SK-N-SH (cell line): ENCODE data around the gene KIF3C. TPM values are rescaled to one million over a fixed set of nuclear protein-coding genes. Genes with fewer than 3 reads are reported as not detected.

ENCODE experiments used
- CTCF ChIA-PET: fragments of 300-600, 350-600 bp; formaldehyde crosslinking; extraction: SDS; loops from one replicate; lab custom pipeline; 2021; lab: Yijun Ruan, JAX
- POLR2A ChIA-PET: fragments of 350-600 bp; sonication (Branson Sonifier 250); formaldehyde crosslinking; extraction: SDS; loops from one replicate; lab custom pipeline; 2020; ENCODE audit warnings: antibody characterized with exemption, inconsistent platforms; lab: Yijun Ruan, JAX
- DNase-seq: peaks from one replicate; pipeline ENCODE4 v3.0.0; 2012
- H2AFZ ChIP-seq: fragments of 200-600 bp; sonication (generic); 2 replicates; pipeline ENCODE4 v1.8.1; 2016; ENCODE audit warnings: antibody characterized with exemption, mild to moderate bottlenecking, low read depth
- H3F3A ChIP-seq: fragments of 200-600 bp; sonication (generic); replicated peaks from 2 replicates; pipeline ENCODE3; 2016; ENCODE audit warnings: antibody characterized with exemption, mild to moderate bottlenecking; ENCODE audit not compliant: insufficient read depth
- H3K27ac ChIP-seq, 2 experiments: fragments of 200-500 bp in 1 of 2; fragments of 200-600 bp in 1 of 2; sonication (Bioruptor generic) in 1 of 2; sonication (generic), shearing (Covaris generic) in 1 of 2; 2 replicates each; pipeline versions ENCODE4 v1.5.1 to v1.6.1; 2014 to 2016; ENCODE audit warnings: low read depth in 2 of 2, inconsistent platforms in 1 of 2, low read length in 1 of 2, mild to moderate bottlenecking in 1 of 2, mixed read lengths in 1 of 2
- H3K27me3 ChIP-seq: fragments of 200-600 bp; sonication (generic), shearing (Covaris generic); 2 replicates; pipeline ENCODE4 v1.6.1; 2016; ENCODE audit warnings: mixed run types; ENCODE audit not compliant: insufficient read depth
- H3K36me3 ChIP-seq, 2 experiments: fragments of 200-500 bp in 1 of 2; fragments of 200-600 bp in 1 of 2; sonication (Bioruptor generic) in 1 of 2; sonication (generic) in 1 of 2; replicated peaks in 1 of 2; 2 replicates each; pipeline versions ENCODE3 to v1.5.1; 2014 to 2016; ENCODE audit warnings: low read length in 1 of 2, mild to moderate bottlenecking in 1 of 2; ENCODE audit not compliant: insufficient read depth in 2 of 2, control insufficient read depth in 1 of 2
- H3K4me1 ChIP-seq, 2 experiments: fragments of 200-500 bp in 1 of 2; fragments of 200-600 bp in 1 of 2; sonication (Bioruptor generic) in 1 of 2; sonication (generic), shearing (Covaris generic) in 1 of 2; 2 replicates each; pipeline versions ENCODE4 v1.5.1 to v1.6.1; 2014 to 2016; ENCODE audit warnings: low read depth in 1 of 2, low read length in 1 of 2, mixed run types in 1 of 2; ENCODE audit not compliant: insufficient read depth in 2 of 2, control insufficient read depth in 1 of 2
- H3K4me2 ChIP-seq: fragments of 200-600 bp; sonication (generic), shearing (Covaris generic); 2 replicates; pipeline ENCODE4 v1.6.1; 2017; ENCODE audit warnings: mixed run types
- H3K4me3 ChIP-seq, 2 experiments: fragments of 200-500 bp in 1 of 2; fragments of 200-600 bp in 1 of 2; sonication (Bioruptor generic) in 1 of 2; sonication (generic), shearing (Covaris generic) in 1 of 2; 2 replicates each; pipeline versions ENCODE4 v1.5.1 to v1.8.1; 2014 to 2016; ENCODE audit warnings: low read depth in 2 of 2, inconsistent platforms in 1 of 2, low read length in 1 of 2, mild to moderate bottlenecking in 1 of 2, mixed read lengths in 1 of 2, moderate library complexity in 1 of 2
- H3K79me2 ChIP-seq: fragments of 200-600 bp; sonication (generic); 2 replicates; pipeline ENCODE4 v1.8.1; 2017; ENCODE audit warnings: mild to moderate bottlenecking; ENCODE audit not compliant: insufficient read depth
- H3K9ac ChIP-seq: fragments of 200-600 bp; sonication (generic); 2 replicates; pipeline ENCODE4 v1.6.1; 2017; ENCODE audit warnings: mixed run types
- H3K9me2 ChIP-seq: fragments of 200-600 bp; sonication (generic); 2 replicates; pipeline ENCODE4 v1.6.1; 2017; ENCODE audit warnings: mixed run types
- H3K9me3 ChIP-seq: fragments of 200-600 bp; sonication (generic); 2 replicates; pipeline ENCODE4 v1.6.1; 2017; ENCODE audit warnings: mixed run types, mild to moderate bottlenecking, moderate library complexity
- H4K20me1 ChIP-seq: fragments of 200-600 bp; sonication (generic); 2 replicates; pipeline ENCODE4 v1.6.1; 2017; ENCODE audit warnings: mild to moderate bottlenecking, mixed run types; ENCODE audit not compliant: insufficient read depth
- EP300 ChIP-seq, 2 experiments: IDR thresholded peaks; 2 replicates each; pipeline versions ENCODE4 v1.4.0 to v1.6.1; 2012; ENCODE audit warnings: borderline replicate concordance in 1 of 2, low read depth in 1 of 2, low read length in 1 of 2
- FOSL2 ChIP-seq: IDR thresholded peaks from 2 replicates; pipeline ENCODE4 v1.4.0; 2012; ENCODE audit warnings: low read depth, mild to moderate bottlenecking, moderate library complexity, borderline replicate concordance
- FOXJ3 ChIP-seq: sonication (generic); formaldehyde crosslinking; IDR thresholded peaks from 2 replicates; pipeline ENCODE4 v1.5.1; 2020; ENCODE audit warnings: mild to moderate bottlenecking, missing genetic modification reagents
- FOXM1 ChIP-seq: IDR thresholded peaks from 2 replicates; pipeline ENCODE4 v1.4.0; 2012; ENCODE audit warnings: low read depth, mild to moderate bottlenecking
- GATA2 ChIP-seq: sonication (generic); formaldehyde crosslinking; IDR thresholded peaks from 2 replicates; pipeline ENCODE4 v1.5.0; 2020; ENCODE audit warnings: mild to moderate bottlenecking, missing genetic modification reagents
- JUND ChIP-seq: IDR thresholded peaks from 2 replicates; pipeline ENCODE4 v1.4.0; 2012
- MXI1 ChIP-seq: IDR thresholded peaks from 2 replicates; pipeline ENCODE4 v1.6.1; 2012; ENCODE audit warnings: mild to moderate bottlenecking, low read depth, low read length, improper control_type of control experiment
- NFIC ChIP-seq: IDR thresholded peaks from 2 replicates; pipeline ENCODE4 v1.4.0; 2012; ENCODE audit warnings: borderline replicate concordance
- POLR2AphosphoS5 ChIP-seq: IDR thresholded peaks from 2 replicates; pipeline ENCODE4 v1.6.1; 2012; ENCODE audit warnings: low read depth, low read length
- SIN3A ChIP-seq: IDR thresholded peaks from 2 replicates; pipeline ENCODE4 v1.6.1; 2012; ENCODE audit warnings: low read depth, mild to moderate bottlenecking, low read length, moderate library complexity, borderline replicate concordance
- SMC3 ChIP-seq: IDR thresholded peaks from 2 replicates; pipeline ENCODE4 v1.6.1; 2012; ENCODE audit warnings: low read depth, low read length, improper control_type of control experiment
- TCF12 ChIP-seq: IDR thresholded peaks from 2 replicates; pipeline ENCODE4 v1.4.0; 2012
- TEAD4 ChIP-seq: IDR thresholded peaks from 2 replicates; pipeline ENCODE4 v1.4.0; 2012; ENCODE audit warnings: mild to moderate bottlenecking, borderline replicate concordance; ENCODE audit not compliant: insufficient read depth
- YY1 ChIP-seq: IDR thresholded peaks from 2 replicates; pipeline ENCODE4 v1.4.0; 2012; ENCODE audit warnings: low read depth, mild to moderate bottlenecking
- WGBS: methylation state at CpG from one replicate; pipeline ENCODE4 v1.1.6; 2017; ENCODE audit warnings: low lambda C conversion rate; 5-methylcytosine and 5-hydroxymethylcytosine counted together
- polyA plus RNA-seq, 3 experiments: library from polyadenylated mRNA; depleted of rRNA; stranded (reverse); fragments of >200 nt; gene quantifications; 2 replicates each; pipeline ENCODE4 v1.2.3, GENCODE V29; 2012
- TF ChIP-seq, protein P1 (sequence below): IDR thresholded peaks from 2 replicates; pipeline ENCODE4 v1.4.0; 2012; ENCODE audit warnings: low read depth
- TF ChIP-seq, protein P2 (sequence below): IDR thresholded peaks from 2 replicates; pipeline ENCODE4 v1.4.0; 2012; ENCODE audit warnings: low read depth, borderline replicate concordance
- TF ChIP-seq, protein P3 (sequence below): fragments of 150-350 bp; IDR thresholded peaks from 2 replicates; pipeline ENCODE4 v1.6.1; 2016; ENCODE audit warnings: mild to moderate bottlenecking, low read depth, low read length
- TF ChIP-seq, protein P4 (sequence below): IDR thresholded peaks from 2 replicates; pipeline ENCODE4; 2012

KIF3C gene
- polyA plus RNA-seq, 1 of the 3 experiments (the other 2 are of a cell fraction), result 29.5 TPM

DNA sequence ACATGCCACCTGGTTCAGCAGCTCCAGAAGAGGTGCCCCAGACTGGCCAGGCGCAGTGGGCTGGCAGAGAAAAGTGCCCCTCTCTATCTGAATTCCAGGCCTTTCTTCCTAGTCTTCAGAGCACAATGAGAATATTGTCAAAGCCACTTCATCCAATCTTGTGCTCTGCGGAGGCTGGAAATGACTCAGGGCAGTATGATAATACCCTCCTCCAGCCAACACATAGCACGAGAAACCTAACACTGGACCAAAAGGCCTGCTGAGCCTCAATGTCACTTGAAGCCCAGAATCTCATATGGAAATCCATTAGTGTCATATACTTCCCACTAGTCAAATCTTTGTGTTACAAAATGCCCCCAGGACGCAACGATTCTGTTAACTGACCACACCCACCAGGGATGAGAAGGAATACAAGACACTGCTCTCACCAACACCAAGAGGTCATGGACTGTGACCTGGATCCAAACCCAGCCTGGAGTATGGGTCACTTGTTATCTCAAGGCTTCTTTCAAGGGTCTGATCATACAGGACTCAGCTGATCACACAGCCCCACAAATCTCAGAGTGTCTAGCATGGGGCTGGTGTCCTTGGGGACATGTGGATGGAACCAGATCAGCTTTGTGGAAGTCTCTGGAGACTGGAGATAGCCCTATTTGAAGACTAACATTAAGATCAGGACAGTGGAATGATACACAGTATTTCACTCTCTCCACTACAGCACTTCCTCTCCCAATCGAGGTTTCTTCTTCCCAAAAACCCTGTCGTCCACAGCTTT is 10.1 kb downstream of the KIF3C start:
- Histone ChIP-seq H3K9me2 (no peaks in the 10 kb centered on the region), H3K27me3 (no peaks in the 10 kb centered on the region), H3F3A (peaks cover 3% of the 10 kb centered on the region), H3K27ac (peak overlapping the region in 1 of 2 experiments; percentile 77; a peak in 2 of 4 replicates), H3K4me2 (0 out of 2 replicates have a peak overlapping the region, but pooled peaks have one; percentile 9), H3K79me2 (peaks cover 90% of the 10 kb centered on the region), H3K4me3 (no peak overlapping the region), H3K9ac (no peak overlapping the region), H4K20me1 (no peaks in the 10 kb centered on the region), H3K36me3 (peaks cover 0 to 13% of the 10 kb centered on the region in 2 experiments), H2AFZ (no peak overlapping the region), H3K9me3 (no peaks in the 10 kb centered on the region), H3K4me1 (peaks cover 8 to 37% of the 10 kb centered on the region in 2 experiments; a peak in 3 of 4 replicates)
- no peak for DNase-seq
- 48% methylated on average over 7 of the region's 7 CpGs for WGBS
- ChIA-PET CTCF (interaction anchor here (1.2 to 1.8 kb wide), 6 partner anchors 8 to 30 kb away, joined by 3 to 7 read pairs (median 4); no protein-coding TSS in a partner anchor), POLR2A (interaction anchor here (1.3 kb wide), 1 partner anchor 11 kb away, joined by 3 read pairs; no protein-coding TSS in a partner anchor)
- no peak for TF ChIP-seq SIN3A
- peak; percentile 66 for TF ChIP-seq FOSL2
- TF ChIP-seq, protein P1, sequence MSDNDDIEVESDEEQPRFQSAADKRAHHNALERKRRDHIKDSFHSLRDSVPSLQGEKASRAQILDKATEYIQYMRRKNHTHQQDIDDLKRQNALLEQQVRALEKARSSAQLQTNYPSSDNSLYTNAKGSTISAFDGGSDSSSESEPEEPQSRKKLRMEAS, result peak; percentile 91
- TF ChIP-seq, protein P2, sequence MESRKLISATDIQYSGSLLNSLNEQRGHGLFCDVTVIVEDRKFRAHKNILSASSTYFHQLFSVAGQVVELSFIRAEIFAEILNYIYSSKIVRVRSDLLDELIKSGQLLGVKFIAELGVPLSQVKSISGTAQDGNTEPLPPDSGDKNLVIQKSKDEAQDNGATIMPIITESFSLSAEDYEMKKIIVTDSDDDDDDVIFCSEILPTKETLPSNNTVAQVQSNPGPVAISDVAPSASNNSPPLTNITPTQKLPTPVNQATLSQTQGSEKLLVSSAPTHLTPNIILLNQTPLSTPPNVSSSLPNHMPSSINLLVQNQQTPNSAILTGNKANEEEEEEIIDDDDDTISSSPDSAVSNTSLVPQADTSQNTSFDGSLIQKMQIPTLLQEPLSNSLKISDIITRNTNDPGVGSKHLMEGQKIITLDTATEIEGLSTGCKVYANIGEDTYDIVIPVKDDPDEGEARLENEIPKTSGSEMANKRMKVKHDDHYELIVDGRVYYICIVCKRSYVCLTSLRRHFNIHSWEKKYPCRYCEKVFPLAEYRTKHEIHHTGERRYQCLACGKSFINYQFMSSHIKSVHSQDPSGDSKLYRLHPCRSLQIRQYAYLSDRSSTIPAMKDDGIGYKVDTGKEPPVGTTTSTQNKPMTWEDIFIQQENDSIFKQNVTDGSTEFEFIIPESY, result no peak
- TF ChIP-seq TCF12, result peak; percentile 97
- no peak for TF ChIP-seq SMC3
- peak; percentile 22 to 55; a peak in 2 of 4 replicates for TF ChIP-seq EP300 (IDR thresholded peaks at IDR 0.05; ENCODE audit: borderline replicate concordance in 1 of 2, low read depth in 1 of 2, low read length in 1 of 2)
- no peak for TF ChIP-seq MXI1
- TF ChIP-seq FOXJ3 (CRISPR knock-in tag), result no peak
- TF ChIP-seq NFIC, result peak; percentile 31; the same call in 1 of the 2 replicates
- peak; percentile 64 for TF ChIP-seq JUND
- TF ChIP-seq YY1, result no peak
- no peak for TF ChIP-seq GATA2
- TF ChIP-seq FOXM1, result no peak
- TF ChIP-seq, protein P3, sequence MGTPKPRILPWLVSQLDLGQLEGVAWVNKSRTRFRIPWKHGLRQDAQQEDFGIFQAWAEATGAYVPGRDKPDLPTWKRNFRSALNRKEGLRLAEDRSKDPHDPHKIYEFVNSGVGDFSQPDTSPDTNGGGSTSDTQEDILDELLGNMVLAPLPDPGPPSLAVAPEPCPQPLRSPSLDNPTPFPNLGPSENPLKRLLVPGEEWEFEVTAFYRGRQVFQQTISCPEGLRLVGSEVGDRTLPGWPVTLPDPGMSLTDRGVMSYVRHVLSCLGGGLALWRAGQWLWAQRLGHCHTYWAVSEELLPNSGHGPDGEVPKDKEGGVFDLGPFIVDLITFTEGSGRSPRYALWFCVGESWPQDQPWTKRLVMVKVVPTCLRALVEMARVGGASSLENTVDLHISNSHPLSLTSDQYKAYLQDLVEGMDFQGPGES, result no peak
- TF ChIP-seq, protein P4, sequence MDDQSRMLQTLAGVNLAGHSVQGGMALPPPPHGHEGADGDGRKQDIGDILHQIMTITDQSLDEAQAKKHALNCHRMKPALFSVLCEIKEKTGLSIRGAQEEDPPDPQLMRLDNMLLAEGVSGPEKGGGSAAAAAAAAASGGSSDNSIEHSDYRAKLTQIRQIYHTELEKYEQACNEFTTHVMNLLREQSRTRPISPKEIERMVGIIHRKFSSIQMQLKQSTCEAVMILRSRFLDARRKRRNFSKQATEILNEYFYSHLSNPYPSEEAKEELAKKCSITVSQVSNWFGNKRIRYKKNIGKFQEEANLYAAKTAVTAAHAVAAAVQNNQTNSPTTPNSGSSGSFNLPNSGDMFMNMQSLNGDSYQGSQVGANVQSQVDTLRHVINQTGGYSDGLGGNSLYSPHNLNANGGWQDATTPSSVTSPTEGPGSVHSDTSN, result peak; percentile 91
- TF ChIP-seq POLR2AphosphoS5, result no peak
- no peak for TF ChIP-seq TEAD4
